Activated naive CD4-positive, alpha-beta T cell (primary cell): ENCODE data around the gene ADAMTS17.
"Not testable (repeated sequence)": the region's sequence is repeated elsewhere in the genome, so short reads cannot be mapped to it uniquely, and the experiment has no call there.

Experiments
- DNase-seq, 4 experiments: peaks; one replicate each; lab custom pipeline; 2025; lab: John Stamatoyannopoulos, UW

Gene ADAMTS17

GRCh38 chr15:100092034-100092433 lies 249.7 kb downstream of the ADAMTS17 start:
- no peak for DNase-seq

GRCh38 chr15:100090411-100090810 lies 251.4 kb downstream of the ADAMTS17 start:
- DNase-seq: no peak

- DNase-seq: not testable (repeated sequence)
Measured at GRCh38 chr15:100084042-100084821, 257.5 kb downstream of the ADAMTS17 start.

- no peak for DNase-seq
Measured at GRCh38 chr15:100083572-100083971, 258.2 kb downstream of the ADAMTS17 start.

- DNase-seq: no peak
Measured at GRCh38 chr15:100082761-100083402, 258.9 kb downstream of the ADAMTS17 start.

GRCh38 chr15:100081454-100081853 lies 260.3 kb downstream of the ADAMTS17 start:
- no peak for DNase-seq

- no peak for DNase-seq
Measured at GRCh38 chr15:100078511-100079220, 263.1 kb downstream of the ADAMTS17 start.

- no peak for DNase-seq
Measured at GRCh38 chr15:100075229-100075628, 266.5 kb downstream of the ADAMTS17 start.

GRCh38 chr15:100073982-100074381 lies 267.8 kb downstream of the ADAMTS17 start:
- DNase-seq: no peak

GRCh38 chr15:100066521-100067280 lies 275.1 kb downstream of the ADAMTS17 start:
- not testable (repeated sequence) for DNase-seq

- no peak for DNase-seq
Measured at GRCh38 chr15:100061944-100062343, 279.8 kb downstream of the ADAMTS17 start.

- DNase-seq: no peak
Measured at GRCh38 chr15:100060276-100060926, 281.4 kb downstream of the ADAMTS17 start.

GRCh38 chr15:100059521-100059920 lies 282.3 kb downstream of the ADAMTS17 start:
- no peak for DNase-seq

GRCh38 chr15:100059094-100059493 lies 282.7 kb downstream of the ADAMTS17 start:
- no peak for DNase-seq

GRCh38 chr15:100058458-100058857 lies 283.3 kb downstream of the ADAMTS17 start:
- no peak for DNase-seq

GRCh38 chr15:100057281-100057680 lies 284.5 kb downstream of the ADAMTS17 start:
- no peak for DNase-seq

GRCh38 chr15:100056411-100057072 lies 285.2 kb downstream of the ADAMTS17 start:
- DNase-seq: no peak

- no peak for DNase-seq
Measured at GRCh38 chr15:100055821-100056220, 286.0 kb downstream of the ADAMTS17 start.

- DNase-seq: no peak
Measured at GRCh38 chr15:100054539-100054938, 287.2 kb downstream of the ADAMTS17 start.

- no peak for DNase-seq
Measured at GRCh38 chr15:100053474-100054121, 288.2 kb downstream of the ADAMTS17 start.
